Liver (tissue), 9 donors: Measurements from ENCODE around the gene CALCR. TPM values are rescaled to one million over a fixed set of nuclear protein-coding genes. Genes with fewer than 3 reads are reported as not detected.

Source experiments
- DNase-seq: peaks from one replicate; pipeline ENCODE4 v3.0.0-alpha.2; 2017; ENCODE audit warnings: low spot score
- H3K27ac ChIP-seq, 2 donors: one replicate each; pipeline ENCODE4 v1.7.0; 2013; ENCODE audit warnings: inconsistent platforms in 2 of 2, low read length in 2 of 2, control low read depth in 1 of 2, low read depth in 1 of 2, mild to moderate bottlenecking in 1 of 2
- H3K27me3 ChIP-seq, 4 donors: one replicate each; pipeline versions ENCODE4 v1.6.1 to v1.7.0; 2013; ENCODE audit warnings: low read length in 3 of 4, inconsistent platforms in 1 of 4, mild to moderate bottlenecking in 1 of 4, moderate library complexity in 1 of 4; ENCODE audit not compliant: control insufficient read depth in 4 of 4, insufficient read depth in 4 of 4
- H3K36me3 ChIP-seq, 4 donors: one replicate each; pipeline versions ENCODE4 v1.6.1 to v1.7.0; 2013; ENCODE audit warnings: low read length in 3 of 4, mild to moderate bottlenecking in 3 of 4, low read depth in 1 of 4, moderate library complexity in 1 of 4; ENCODE audit not compliant: control insufficient read depth in 4 of 4, insufficient read depth in 3 of 4
- H3K4me1 ChIP-seq, 4 donors: one replicate each; pipeline versions ENCODE4 v1.6.1 to v1.7.0; 2013; ENCODE audit warnings: low read length in 3 of 4, mild to moderate bottlenecking in 3 of 4, moderate library complexity in 1 of 4; ENCODE audit not compliant: control insufficient read depth in 4 of 4, insufficient read depth in 4 of 4
- H3K4me3 ChIP-seq, 3 donors: one replicate each; pipeline versions ENCODE4 v1.6.1 to v1.7.0; 2013; ENCODE audit warnings: low read length in 3 of 3, control low read depth in 1 of 3, low read depth in 1 of 3, mild to moderate bottlenecking in 1 of 3
- H3K9ac ChIP-seq, 2 donors: one replicate each; pipeline ENCODE4 v1.7.0; 2013; ENCODE audit warnings: low read length in 2 of 2, mild to moderate bottlenecking in 2 of 2, moderate library complexity in 2 of 2, control low read depth in 1 of 2, low read depth in 1 of 2
- H3K9me3 ChIP-seq, 4 donors: one replicate each; pipeline versions ENCODE4 v1.6.1 to v1.7.0; 2013; ENCODE audit warnings: low read length in 3 of 4; ENCODE audit not compliant: control insufficient read depth in 4 of 4
- GABPA ChIP-seq, 2 donors: IDR thresholded peaks in 1 of 2; conservative IDR thresholded peaks in 1 of 2; 2 replicates each; pipeline ENCODE4 v1.6.1; 2016; ENCODE audit warnings: antibody characterized with exemption in 2 of 2, mild to moderate bottlenecking in 1 of 2, moderate library complexity in 1 of 2
- HNF4G ChIP-seq: IDR thresholded peaks from 2 replicates; pipeline ENCODE4 v1.6.1; 2016; ENCODE audit warnings: antibody characterized with exemption
- MAX ChIP-seq: IDR thresholded peaks from 2 replicates; pipeline ENCODE4 v1.6.1; 2016; ENCODE audit warnings: antibody characterized with exemption
- NR2F2 ChIP-seq: IDR thresholded peaks from 2 replicates; pipeline ENCODE4 v1.6.1; 2016; ENCODE audit warnings: antibody characterized with exemption
- RAD21 ChIP-seq, 2 donors: IDR thresholded peaks; 2 replicates each; pipeline ENCODE4 v1.6.1; 2016; ENCODE audit warnings: antibody characterized with exemption in 2 of 2, mild to moderate bottlenecking in 2 of 2
- RXRA ChIP-seq, 2 donors: IDR thresholded peaks; 2 replicates each; pipeline ENCODE4 v1.6.1; 2017 to 2018; ENCODE audit warnings: antibody characterized with exemption in 2 of 2, mild to moderate bottlenecking in 1 of 2
- TAF1 ChIP-seq: conservative IDR thresholded peaks from 2 replicates; pipeline ENCODE4 v1.6.1; 2016; ENCODE audit warnings: antibody characterized with exemption, mild to moderate bottlenecking
- YY1 ChIP-seq: IDR thresholded peaks from 2 replicates; pipeline ENCODE4 v1.6.1; 2016; ENCODE audit warnings: antibody characterized with exemption, mild to moderate bottlenecking
- WGBS: extraction: QIAGEN DNeasy Blood & Tissue Kit; methylation state at CpG from one replicate; pipeline ENCODE4 v1.1.7; 2013; 5-methylcytosine and 5-hydroxymethylcytosine counted together
- polyA plus RNA-seq, 2 donors: library from polyadenylated mRNA; stranded (reverse) in 1 of 2; unstranded in 1 of 2; fragments of 200-250 nt in 1 of 2; fragments of >200 nt in 1 of 2; fragmentation: Nextera tagmentation in 1 of 2; extraction: Ambion mirVana in 1 of 2; gene quantifications; one replicate each; pipeline versions ENCODE4 v1.2.1 to v1.2.3, GENCODE V29; 2013 to 2015
- total RNA-seq, 2 donors: library from RNA; depleted of rRNA; stranded (reverse); fragments of >200 nt; gene quantifications; one replicate each; pipeline ENCODE4 v1.2.3, GENCODE V29; 2014
- TF ChIP-seq, protein P1 (sequence below): IDR thresholded peaks from 2 replicates; pipeline ENCODE4 v1.6.1; 2016; ENCODE audit warnings: antibody characterized with exemption, mild to moderate bottlenecking
- TF ChIP-seq, protein P2 (sequence below): IDR thresholded peaks from 2 replicates; pipeline ENCODE4 v1.6.1; 2016; ENCODE audit warnings: antibody characterized with exemption
- TF ChIP-seq, protein P3 (sequence below): fragments of 150-350 bp; IDR thresholded peaks from 2 replicates; pipeline ENCODE4 v1.5.1; 2017; ENCODE audit warnings: improper control_type of control experiment, low read depth, low read length; ENCODE audit not compliant: missing input control
- donor health status: healthy.
- donor health status: healthy.
- donor health status: healthy.
- donor health status: healthy.
- donor health status: healthy.

The CALCR gene
- total and polyA plus RNA-seq, 4 donors = 0.19 TPM; not detected in 3

GRCh38 chr7:93447509-93447908, 127.0 kb downstream of the CALCR start:
- no peak overlapping the region for H3K27ac ChIP-seq
- 85% methylated on average over 2 of the region's 2 CpGs for WGBS
- no peak overlapping the region for H3K4me3 ChIP-seq
- H3K27me3 ChIP-seq = peaks cover 0 to 13% (median 0%) of the 10 kb centered on the region in 4 donors
- no peak overlapping the region for H3K9ac ChIP-seq
- TF ChIP-seq HNF4G (no peak), NR2F2 (no peak), RXRA (IDR thresholded peaks at IDR 0.05) (no peak), YY1 (no peak), TAF1 (no peak), MAX (no peak)
- TF ChIP-seq, protein P1, sequence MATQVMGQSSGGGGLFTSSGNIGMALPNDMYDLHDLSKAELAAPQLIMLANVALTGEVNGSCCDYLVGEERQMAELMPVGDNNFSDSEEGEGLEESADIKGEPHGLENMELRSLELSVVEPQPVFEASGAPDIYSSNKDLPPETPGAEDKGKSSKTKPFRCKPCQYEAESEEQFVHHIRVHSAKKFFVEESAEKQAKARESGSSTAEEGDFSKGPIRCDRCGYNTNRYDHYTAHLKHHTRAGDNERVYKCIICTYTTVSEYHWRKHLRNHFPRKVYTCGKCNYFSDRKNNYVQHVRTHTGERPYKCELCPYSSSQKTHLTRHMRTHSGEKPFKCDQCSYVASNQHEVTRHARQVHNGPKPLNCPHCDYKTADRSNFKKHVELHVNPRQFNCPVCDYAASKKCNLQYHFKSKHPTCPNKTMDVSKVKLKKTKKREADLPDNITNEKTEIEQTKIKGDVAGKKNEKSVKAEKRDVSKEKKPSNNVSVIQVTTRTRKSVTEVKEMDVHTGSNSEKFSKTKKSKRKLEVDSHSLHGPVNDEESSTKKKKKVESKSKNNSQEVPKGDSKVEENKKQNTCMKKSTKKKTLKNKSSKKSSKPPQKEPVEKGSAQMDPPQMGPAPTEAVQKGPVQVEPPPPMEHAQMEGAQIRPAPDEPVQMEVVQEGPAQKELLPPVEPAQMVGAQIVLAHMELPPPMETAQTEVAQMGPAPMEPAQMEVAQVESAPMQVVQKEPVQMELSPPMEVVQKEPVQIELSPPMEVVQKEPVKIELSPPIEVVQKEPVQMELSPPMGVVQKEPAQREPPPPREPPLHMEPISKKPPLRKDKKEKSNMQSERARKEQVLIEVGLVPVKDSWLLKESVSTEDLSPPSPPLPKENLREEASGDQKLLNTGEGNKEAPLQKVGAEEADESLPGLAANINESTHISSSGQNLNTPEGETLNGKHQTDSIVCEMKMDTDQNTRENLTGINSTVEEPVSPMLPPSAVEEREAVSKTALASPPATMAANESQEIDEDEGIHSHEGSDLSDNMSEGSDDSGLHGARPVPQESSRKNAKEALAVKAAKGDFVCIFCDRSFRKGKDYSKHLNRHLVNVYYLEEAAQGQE = no peak
- TF ChIP-seq, protein P2, sequence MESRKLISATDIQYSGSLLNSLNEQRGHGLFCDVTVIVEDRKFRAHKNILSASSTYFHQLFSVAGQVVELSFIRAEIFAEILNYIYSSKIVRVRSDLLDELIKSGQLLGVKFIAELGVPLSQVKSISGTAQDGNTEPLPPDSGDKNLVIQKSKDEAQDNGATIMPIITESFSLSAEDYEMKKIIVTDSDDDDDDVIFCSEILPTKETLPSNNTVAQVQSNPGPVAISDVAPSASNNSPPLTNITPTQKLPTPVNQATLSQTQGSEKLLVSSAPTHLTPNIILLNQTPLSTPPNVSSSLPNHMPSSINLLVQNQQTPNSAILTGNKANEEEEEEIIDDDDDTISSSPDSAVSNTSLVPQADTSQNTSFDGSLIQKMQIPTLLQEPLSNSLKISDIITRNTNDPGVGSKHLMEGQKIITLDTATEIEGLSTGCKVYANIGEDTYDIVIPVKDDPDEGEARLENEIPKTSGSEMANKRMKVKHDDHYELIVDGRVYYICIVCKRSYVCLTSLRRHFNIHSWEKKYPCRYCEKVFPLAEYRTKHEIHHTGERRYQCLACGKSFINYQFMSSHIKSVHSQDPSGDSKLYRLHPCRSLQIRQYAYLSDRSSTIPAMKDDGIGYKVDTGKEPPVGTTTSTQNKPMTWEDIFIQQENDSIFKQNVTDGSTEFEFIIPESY = no peak
- DNase-seq = no peak
- no peaks in the 10 kb centered on the region for H3K9me3 ChIP-seq
- no peaks in the 10 kb centered on the region for H3K36me3 ChIP-seq
- no peaks in the 10 kb centered on the region for H3K4me1 ChIP-seq

DNA sequence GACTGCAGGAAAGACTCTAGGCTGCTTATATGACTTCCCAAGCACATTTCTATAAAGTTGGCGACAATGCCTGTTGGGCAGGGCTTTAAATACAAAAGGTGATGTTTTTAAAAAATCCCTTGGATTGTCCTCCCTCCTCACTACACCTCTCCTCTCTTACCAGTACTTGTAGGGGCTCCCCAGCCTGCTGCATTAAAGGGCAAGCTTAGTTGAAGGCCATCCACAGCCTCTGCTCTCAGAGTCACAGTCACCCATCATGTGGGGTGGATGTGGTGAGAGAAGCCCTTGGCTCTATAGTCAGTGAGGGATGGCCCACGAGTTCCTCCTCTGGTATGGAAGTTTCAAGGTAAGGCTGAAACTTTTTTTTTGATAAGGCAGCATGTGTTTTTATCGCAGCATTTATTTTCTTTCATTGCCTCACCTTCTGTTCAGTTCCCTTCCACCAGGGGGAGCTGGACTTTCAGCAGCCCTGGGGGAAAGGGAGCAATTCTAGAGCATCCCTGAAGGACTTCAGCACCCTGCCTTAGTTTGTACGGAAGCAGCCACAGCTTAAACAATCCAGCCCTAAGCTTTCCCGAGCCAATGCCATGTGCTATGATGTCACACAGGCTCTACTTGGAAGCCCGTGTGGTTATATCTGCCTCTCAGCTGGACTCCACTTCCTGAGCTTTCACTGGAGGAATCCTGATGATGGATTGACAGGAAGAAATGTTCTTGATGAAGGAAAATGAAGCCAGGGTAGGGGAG, 131.9 kb downstream of the CALCR start:
- Histone ChIP-seq H3K9ac (no peak overlapping the region), H3K4me1 (no peaks in the 10 kb centered on the region), H3K36me3 (no peaks in the 10 kb centered on the region), H3K4me3 (no peak overlapping the region), H3K9me3 (no peaks in the 10 kb centered on the region), H3K27me3 (no peaks in the 10 kb centered on the region), H3K27ac (no peak overlapping the region)
- DNase-seq = peak; percentile 37
- TF ChIP-seq YY1 (no peak), NR2F2 (no peak), RXRA (IDR thresholded peaks at IDR 0.05) (no peak), RAD21 (IDR thresholded peaks at IDR 0.05) (peak; percentile 72 to 84), GABPA (IDR thresholded peaks at IDR 0.05 in 1 of 2, conservative IDR thresholded peaks at IDR 0.05 in 1 of 2) (no peak), MAX (no peak)
- TF ChIP-seq, protein P1 = no peak
- TF ChIP-seq, protein P3, sequence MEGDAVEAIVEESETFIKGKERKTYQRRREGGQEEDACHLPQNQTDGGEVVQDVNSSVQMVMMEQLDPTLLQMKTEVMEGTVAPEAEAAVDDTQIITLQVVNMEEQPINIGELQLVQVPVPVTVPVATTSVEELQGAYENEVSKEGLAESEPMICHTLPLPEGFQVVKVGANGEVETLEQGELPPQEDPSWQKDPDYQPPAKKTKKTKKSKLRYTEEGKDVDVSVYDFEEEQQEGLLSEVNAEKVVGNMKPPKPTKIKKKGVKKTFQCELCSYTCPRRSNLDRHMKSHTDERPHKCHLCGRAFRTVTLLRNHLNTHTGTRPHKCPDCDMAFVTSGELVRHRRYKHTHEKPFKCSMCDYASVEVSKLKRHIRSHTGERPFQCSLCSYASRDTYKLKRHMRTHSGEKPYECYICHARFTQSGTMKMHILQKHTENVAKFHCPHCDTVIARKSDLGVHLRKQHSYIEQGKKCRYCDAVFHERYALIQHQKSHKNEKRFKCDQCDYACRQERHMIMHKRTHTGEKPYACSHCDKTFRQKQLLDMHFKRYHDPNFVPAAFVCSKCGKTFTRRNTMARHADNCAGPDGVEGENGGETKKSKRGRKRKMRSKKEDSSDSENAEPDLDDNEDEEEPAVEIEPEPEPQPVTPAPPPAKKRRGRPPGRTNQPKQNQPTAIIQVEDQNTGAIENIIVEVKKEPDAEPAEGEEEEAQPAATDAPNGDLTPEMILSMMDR = peak; percentile 72
- 32% methylated on average over 6 of the region's 6 CpGs for WGBS
